IMR-90 (cell line): ENCODE measurements around the gene PON2. TPM values are rescaled to one million over a fixed set of nuclear protein-coding genes. Genes with fewer than 3 reads are reported as not detected.
A peak's percentile ranks its signal among the peaks of the same experiment; 100 is the strongest.

Source experiments
- ATAC-seq: fragments of 200-7000 bp; cut with Tn5 transposase; 2 replicates; pipeline ENCODE4 v1.9.1; 2020; ENCODE audit warnings: low read depth, mild to moderate bottlenecking, moderate library complexity
- BruUV-seq: library from RNA; stranded (reverse); fragments of 400-500 nt; replicated peaks from 2 replicates; lab custom pipeline; 2021; lab: Mats Ljungman, UMichigan
- CTCF ChIA-PET: fragments of 300-600 bp; formaldehyde crosslinking; extraction: SDS; loops from one replicate; lab custom pipeline; 2021; ENCODE audit warnings: antibody characterized with exemption; lab: Yijun Ruan, JAX
- POLR2A ChIA-PET: fragments of 300-600 bp; sonication (Branson Sonifier 250); formaldehyde crosslinking; loops from one replicate; lab custom pipeline; 2022; ENCODE audit warnings: antibody characterized with exemption; ENCODE audit not compliant: unreplicated experiment; lab: Charles Lee
- DNase-seq: peaks from one replicate; pipeline ENCODE4 v3.0.0; 2013
- H2AFZ ChIP-seq: replicated peaks from 2 replicates; pipeline ENCODE3; 2013; ENCODE audit warnings: low read length, mild to moderate bottlenecking; ENCODE audit not compliant: poor library complexity
- H2AK5ac ChIP-seq: 2 replicates; pipeline ENCODE4 v1.6.1; 2013; ENCODE audit warnings: low read depth, low read length, inconsistent platforms
- H2AK9ac ChIP-seq: replicated peaks from 2 replicates; pipeline ENCODE3; 2013; ENCODE audit warnings: mild to moderate bottlenecking, low read depth, low read length, moderate library complexity; ENCODE audit not compliant: poor library complexity
- H2BK120ac ChIP-seq: 2 replicates; pipeline ENCODE4 v1.6.1; 2013; ENCODE audit warnings: low read depth, low read length, inconsistent platforms
- H2BK15ac ChIP-seq: 3 replicates; pipeline ENCODE4 v1.6.1; 2013; ENCODE audit warnings: low read depth, low read length, inconsistent platforms
- H2BK20ac ChIP-seq: 2 replicates; pipeline ENCODE4 v1.6.1; 2013; ENCODE audit warnings: low read depth, mild to moderate bottlenecking, inconsistent platforms, low read length, moderate library complexity
- H2BK5ac ChIP-seq: 2 replicates; pipeline ENCODE4 v1.6.1; 2013; ENCODE audit warnings: mild to moderate bottlenecking, low read depth, low read length, inconsistent platforms; ENCODE audit not compliant: poor library complexity, severe bottlenecking
- H3K14ac ChIP-seq: replicated peaks from 2 replicates; pipeline ENCODE4 v1.6.1; 2013; ENCODE audit warnings: low read depth, low read length, inconsistent platforms
- H3K18ac ChIP-seq: 2 replicates; pipeline ENCODE4 v1.6.1; 2013; ENCODE audit warnings: low read depth, low read length, control low read depth
- H3K23ac ChIP-seq: 2 replicates; pipeline ENCODE4 v1.6.1; 2013; ENCODE audit warnings: low read depth, low read length, inconsistent platforms
- H3K27ac ChIP-seq: 2 replicates; pipeline ENCODE4 v1.5.1; 2013; ENCODE audit warnings: mild to moderate bottlenecking, control low read depth, low read length; ENCODE audit not compliant: insufficient read depth
- H3K27me3 ChIP-seq: 2 replicates; pipeline ENCODE4 v1.6.1; 2013; ENCODE audit warnings: low read length; ENCODE audit not compliant: control insufficient read depth, insufficient read depth
- H3K36me3 ChIP-seq: 2 replicates; pipeline ENCODE4 v1.6.1; 2013; ENCODE audit warnings: low read length, mixed read lengths; ENCODE audit not compliant: control insufficient read depth, insufficient read depth
- H3K4ac ChIP-seq: 2 replicates; pipeline ENCODE4 v1.6.1; 2013; ENCODE audit warnings: low read depth, low read length, inconsistent platforms
- H3K4me1 ChIP-seq: 2 replicates; pipeline ENCODE4 v1.6.1; 2013; ENCODE audit warnings: low read length, mixed read lengths; ENCODE audit not compliant: control insufficient read depth, insufficient read depth
- H3K4me2 ChIP-seq: 2 replicates; pipeline ENCODE4 v1.6.1; 2013; ENCODE audit warnings: low read depth, mild to moderate bottlenecking, control low read depth, low read length, moderate library complexity
- H3K4me3 ChIP-seq: 2 replicates; pipeline ENCODE4 v1.5.1; 2013; ENCODE audit warnings: low read depth, mild to moderate bottlenecking, control low read depth, low read length, moderate library complexity; ENCODE audit not compliant: insufficient read depth
- H3K56ac ChIP-seq: 2 replicates; pipeline ENCODE4 v1.6.1; 2013; ENCODE audit warnings: low read length, inconsistent platforms; ENCODE audit not compliant: insufficient read depth; ENCODE audit errors: extremely low read depth
- H3K79me1 ChIP-seq, 2 experiments: 2 replicates each; pipeline ENCODE4 v1.6.1; 2013; ENCODE audit warnings: low read length in 2 of 2, inconsistent platforms in 1 of 2, low read depth in 1 of 2
- H3K9ac ChIP-seq: 2 replicates; pipeline ENCODE4 v1.6.1; 2013; ENCODE audit warnings: low read depth, low read length, control low read depth
- H3K9me1 ChIP-seq: 2 replicates; pipeline ENCODE4 v1.6.1; 2013; ENCODE audit warnings: low read length, inconsistent platforms; ENCODE audit not compliant: insufficient read depth
- H3K9me3 ChIP-seq: 2 replicates; pipeline ENCODE4 v1.6.1; 2013; ENCODE audit warnings: low read length; ENCODE audit not compliant: control insufficient read depth, insufficient read depth
- H4K20me1 ChIP-seq: 2 replicates; pipeline ENCODE4 v1.6.1; 2013; ENCODE audit warnings: low read length, inconsistent platforms; ENCODE audit not compliant: insufficient read depth
- H4K5ac ChIP-seq: 2 replicates; pipeline ENCODE4 v1.6.1; 2013; ENCODE audit warnings: mild to moderate bottlenecking, low read depth, low read length, control low read depth
- H4K8ac ChIP-seq, 2 experiments: 2 replicates each; pipeline ENCODE4 v1.6.1; 2013; ENCODE audit warnings: low read depth in 2 of 2, low read length in 2 of 2, control low read depth in 1 of 2, inconsistent platforms in 1 of 2
- H4K91ac ChIP-seq: 2 replicates; pipeline ENCODE4 v1.6.1; 2013; ENCODE audit warnings: low read depth, low read length, inconsistent platforms; ENCODE audit not compliant: insufficient read depth
- CHD1 ChIP-seq: IDR thresholded peaks from 2 replicates; pipeline ENCODE4 v1.6.1; 2012; ENCODE audit warnings: low read depth, low read length, improper control_type of control experiment
- MXI1 ChIP-seq: IDR thresholded peaks from 2 replicates; pipeline ENCODE4 v1.6.1; 2012; ENCODE audit warnings: low read depth, mild to moderate bottlenecking, low read length, moderate library complexity, borderline replicate concordance
- RAD21 ChIP-seq: IDR thresholded peaks from 2 replicates; pipeline ENCODE4 v1.6.1; 2012; ENCODE audit warnings: low read length, improper control_type of control experiment
- WGBS, 2 experiments: methylation state at CpG; one replicate each; pipeline versions ENCODE4 v1.1.5 to v1.1.7; 2013; ENCODE audit warnings: missing lambda C conversion rate in 2 of 2; ENCODE audit not compliant: insufficient read length in 1 of 2; ENCODE audit errors: extremely low coverage in 2 of 2; 5-methylcytosine and 5-hydroxymethylcytosine counted together
- dilution Hi-C: fragments of 300-500 bp; cut with HindIII; formaldehyde crosslinking; loops from one replicate; pipeline ENCODE4 v1.14.3; 2018; ENCODE audit warnings: low sequenced_read_pairs; ENCODE audit not compliant: unreplicated experiment
- in situ Hi-C: fragments of 300-500 bp; cut with MboI; formaldehyde crosslinking; loops from 3 replicates; pipeline ENCODE4 v1.14.3; 2019; ENCODE audit warnings: low sequenced_read_pairs, inconsistent platforms, mixed read lengths
- intact Hi-C: fragments of 100-400 bp; cut with micrococcal nuclease; formaldehyde crosslinking; loops from 2 replicates; pipeline ENCODE4 v1.10.0; 2022
- polyA plus RNA-seq, 3 experiments: library from polyadenylated mRNA; depleted of rRNA; stranded (reverse); fragments of >200 nt; gene quantifications; 2 replicates each; pipeline ENCODE4 v1.2.3, GENCODE V29; 2012; ENCODE audit warnings: low replicate concordance in 1 of 3
- total RNA-seq: library from RNA; depleted of rRNA; stranded (reverse); fragments of >200 nt; gene quantifications from 2 replicates; pipeline ENCODE4 v1.2.3, GENCODE V29; 2012
- TF ChIP-seq, protein P1 (sequence below): conservative IDR thresholded peaks from 2 replicates; pipeline ENCODE4 v1.5.1; 2012; ENCODE audit warnings: mild to moderate bottlenecking, low read depth, low read length, improper control_type of control experiment
- TF ChIP-seq, protein P2 (sequence below): fragments of 150-350 bp; IDR thresholded peaks from 2 replicates; pipeline ENCODE4 v1.6.1; 2016; ENCODE audit warnings: low read depth, mild to moderate bottlenecking, low read length, moderate library complexity, borderline replicate concordance

Gene PON2
- total and polyA plus RNA-seq, 2 of the 4 experiments (the other 2 are of a cell fraction): 36.2 to 65.7 TPM

DNA sequence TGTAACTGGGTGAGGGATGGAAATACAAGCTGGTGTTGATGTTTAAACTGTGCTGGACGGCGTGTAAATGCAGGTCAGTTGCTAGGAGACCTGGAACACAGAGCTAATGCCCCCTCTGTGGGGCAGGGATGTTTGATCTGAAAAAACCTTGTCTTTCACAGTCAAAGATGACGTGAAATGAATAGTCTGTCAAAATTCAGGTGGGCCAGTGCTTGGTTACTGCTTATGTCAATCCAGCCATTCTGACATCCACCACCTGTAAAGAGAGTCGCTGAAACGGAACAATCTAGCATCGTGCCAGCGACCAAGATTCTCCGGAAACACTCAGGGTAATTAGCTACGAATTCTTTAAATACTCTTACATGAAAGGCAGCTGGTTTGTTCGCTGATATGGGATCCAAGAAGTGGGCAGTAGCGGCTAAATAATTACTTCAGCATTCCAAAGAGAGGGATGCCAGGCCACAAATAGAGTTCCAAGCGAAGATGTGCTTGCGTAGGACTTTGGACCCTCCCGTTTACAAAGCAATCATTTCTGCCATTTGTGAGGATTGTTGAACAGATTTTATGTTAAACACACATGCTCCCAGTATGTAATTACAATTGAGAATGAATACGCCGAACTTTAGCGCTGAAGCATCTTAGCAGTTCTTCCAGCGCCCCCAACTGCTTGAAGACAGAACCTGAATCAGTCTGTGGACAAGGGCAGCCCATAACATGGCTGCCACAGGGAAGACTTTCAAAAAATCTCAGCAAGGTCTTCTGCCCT is 43.6 kb upstream of the PON2 start:
- no peak overlapping the region for H2BK15ac ChIP-seq
- no peak overlapping the region for H3K18ac ChIP-seq
- WGBS, 2 experiments: 50% methylated on average over 1 of the region's 18 CpGs; no CpG with 5 or more reads in 1 of the 2 experiments
- H3K9me3 ChIP-seq: no peaks in the 10 kb centered on the region
- H2BK5ac ChIP-seq: no peak overlapping the region
- DNase-seq: peak; percentile 30
- in situ Hi-C loops (loop anchor here (10.0 to 25.0 kb wide), 3 partner anchors 284 to 1191 kb away; no protein-coding TSS in a partner anchor), intact Hi-C loops (loop anchor here (5.0 kb wide), 1 partner anchor 231 kb away; no protein-coding TSS in a partner anchor), dilution Hi-C loops (no loop called here)
- no TSS peak for BruUV-seq
- no peak overlapping the region for H3K4ac ChIP-seq
- no peak overlapping the region for H4K5ac ChIP-seq
- no peak overlapping the region for H4K8ac ChIP-seq
- H2BK20ac ChIP-seq: no peak overlapping the region
- no peaks in the 10 kb centered on the region for H3K4me1 ChIP-seq
- no peaks in the 10 kb centered on the region for H3K79me1 ChIP-seq
- H3K4me3 ChIP-seq: no peak overlapping the region
- no peak overlapping the region for H3K27ac ChIP-seq
- no peak overlapping the region for H2BK120ac ChIP-seq
- ChIA-PET POLR2A (no interaction called here), CTCF (interaction anchor here (0.9 kb wide), 2 partner anchors 212 to 1029 kb away, joined by 3 read pairs; no protein-coding TSS in a partner anchor)
- H2AK9ac ChIP-seq: no peak overlapping the region
- peaks cover 7% of the 10 kb centered on the region for H3K27me3 ChIP-seq
- no peaks in the 10 kb centered on the region for H3K36me3 ChIP-seq
- H2AFZ ChIP-seq: no peak overlapping the region
- ATAC-seq: peak; percentile 82
- H3K56ac ChIP-seq: no peak overlapping the region
- H4K20me1 ChIP-seq: no peaks in the 10 kb centered on the region
- TF ChIP-seq, protein P1, sequence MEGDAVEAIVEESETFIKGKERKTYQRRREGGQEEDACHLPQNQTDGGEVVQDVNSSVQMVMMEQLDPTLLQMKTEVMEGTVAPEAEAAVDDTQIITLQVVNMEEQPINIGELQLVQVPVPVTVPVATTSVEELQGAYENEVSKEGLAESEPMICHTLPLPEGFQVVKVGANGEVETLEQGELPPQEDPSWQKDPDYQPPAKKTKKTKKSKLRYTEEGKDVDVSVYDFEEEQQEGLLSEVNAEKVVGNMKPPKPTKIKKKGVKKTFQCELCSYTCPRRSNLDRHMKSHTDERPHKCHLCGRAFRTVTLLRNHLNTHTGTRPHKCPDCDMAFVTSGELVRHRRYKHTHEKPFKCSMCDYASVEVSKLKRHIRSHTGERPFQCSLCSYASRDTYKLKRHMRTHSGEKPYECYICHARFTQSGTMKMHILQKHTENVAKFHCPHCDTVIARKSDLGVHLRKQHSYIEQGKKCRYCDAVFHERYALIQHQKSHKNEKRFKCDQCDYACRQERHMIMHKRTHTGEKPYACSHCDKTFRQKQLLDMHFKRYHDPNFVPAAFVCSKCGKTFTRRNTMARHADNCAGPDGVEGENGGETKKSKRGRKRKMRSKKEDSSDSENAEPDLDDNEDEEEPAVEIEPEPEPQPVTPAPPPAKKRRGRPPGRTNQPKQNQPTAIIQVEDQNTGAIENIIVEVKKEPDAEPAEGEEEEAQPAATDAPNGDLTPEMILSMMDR: peak; percentile 35
- TF ChIP-seq CHD1: no peak
- TF ChIP-seq RAD21: peak; percentile 36; the same call in 1 of the 2 replicates
- TF ChIP-seq, protein P2, sequence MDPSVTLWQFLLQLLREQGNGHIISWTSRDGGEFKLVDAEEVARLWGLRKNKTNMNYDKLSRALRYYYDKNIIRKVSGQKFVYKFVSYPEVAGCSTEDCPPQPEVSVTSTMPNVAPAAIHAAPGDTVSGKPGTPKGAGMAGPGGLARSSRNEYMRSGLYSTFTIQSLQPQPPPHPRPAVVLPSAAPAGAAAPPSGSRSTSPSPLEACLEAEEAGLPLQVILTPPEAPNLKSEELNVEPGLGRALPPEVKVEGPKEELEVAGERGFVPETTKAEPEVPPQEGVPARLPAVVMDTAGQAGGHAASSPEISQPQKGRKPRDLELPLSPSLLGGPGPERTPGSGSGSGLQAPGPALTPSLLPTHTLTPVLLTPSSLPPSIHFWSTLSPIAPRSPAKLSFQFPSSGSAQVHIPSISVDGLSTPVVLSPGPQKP: no peak
- TF ChIP-seq MXI1: no peak
- no peaks in the 10 kb centered on the region for H3K9me1 ChIP-seq
- no peak overlapping the region for H4K91ac ChIP-seq
- H3K23ac ChIP-seq: no peak overlapping the region
- H3K9ac ChIP-seq: no peak overlapping the region
- H3K14ac ChIP-seq: no peak overlapping the region
- peak overlapping the region; percentile 61 for H3K4me2 ChIP-seq
- no peak overlapping the region for H2AK5ac ChIP-seq
